B cell (primary cell): Measurements from ENCODE around the gene RBMX. TPM values are rescaled to one million over a fixed set of nuclear protein-coding genes. Genes with fewer than 3 reads are reported as not detected.

ENCODE experiments used
- ATAC-seq: fragments of 200-7000 bp; cut with Tn5 transposase; one replicate; pipeline ENCODE4 v1.10.0; 2021; ENCODE audit warnings: low read depth, mild to moderate bottlenecking, moderate number of reproducible peaks, moderate library complexity
- CTCF ChIA-PET: fragments of 350-600 bp; sonication (Branson Sonifier 250); formaldehyde crosslinking; loops from one replicate; lab custom pipeline; 2021; ENCODE audit warnings: antibody characterized with exemption, inconsistent platforms; lab: Charles Lee
- POLR2A ChIA-PET: fragments of 350-600 bp; sonication (Branson Sonifier 250); formaldehyde crosslinking; loops from one replicate; lab custom pipeline; 2021; ENCODE audit warnings: antibody characterized with exemption; lab: Charles Lee
- DNase-seq: peaks from one replicate; pipeline ENCODE4 v3.0.0; 2013
- H2AFZ ChIP-seq: 2 replicates; pipeline ENCODE4 v1.6.1; 2012; ENCODE audit warnings: mild to moderate bottlenecking, low read depth, low read length; ENCODE audit not compliant: insufficient read depth, poor library complexity, severe bottlenecking
- H3K27ac ChIP-seq, 2 donors: 1 replicate in 1 of 2; 2 replicates in 1 of 2; pipeline ENCODE4 v1.5.1; 2012 to 2013; ENCODE audit warnings: low read length in 2 of 2, mild to moderate bottlenecking in 2 of 2, moderate library complexity in 1 of 2
- H3K27me3 ChIP-seq, 4 experiments: fragments of 200-600 bp in 1 of 4; sonication (generic) in 1 of 4; replicated peaks in 1 of 4; 1 replicate in 2 of 4; 2 replicates in 2 of 4; pipeline versions ENCODE4 v1.6.1 to v1.7.0; 2013 to 2016; ENCODE audit warnings: low read length in 3 of 4, mild to moderate bottlenecking in 2 of 4, mixed read lengths in 1 of 4, moderate library complexity in 1 of 4; ENCODE audit not compliant: insufficient read depth in 4 of 4, control insufficient read depth in 3 of 4; ENCODE audit errors: control extremely low read depth in 1 of 4
- H3K36me3 ChIP-seq, 2 experiments: replicated peaks in 1 of 2; 1 replicate in 1 of 2; 2 replicates in 1 of 2; pipeline versions ENCODE4 v1.6.1 to v1.7.1; 2013; ENCODE audit warnings: low read length in 1 of 2; ENCODE audit not compliant: insufficient read depth in 2 of 2, control insufficient read depth in 1 of 2; ENCODE audit errors: control extremely low read depth in 1 of 2, extremely low read depth in 1 of 2
- H3K4me1 ChIP-seq, 2 donors: fragments of 200-600 bp in 1 of 2; sonication (generic) in 1 of 2; 1 replicate in 1 of 2; 2 replicates in 1 of 2; pipeline versions ENCODE4 v1.5.1 to v1.6.1; 2013 to 2017; ENCODE audit warnings: low read length in 2 of 2; ENCODE audit not compliant: control insufficient read depth in 2 of 2, insufficient read depth in 2 of 2
- H3K4me2 ChIP-seq: replicated peaks from 2 replicates; pipeline ENCODE3; 2012; ENCODE audit warnings: mild to moderate bottlenecking, low read depth, low read length; ENCODE audit not compliant: poor library complexity, severe bottlenecking
- H3K4me3 ChIP-seq, 5 experiments: fragments of 200-600 bp in 1 of 5; sonication (generic) in 1 of 5; 1 replicate in 3 of 5; 2 replicates in 2 of 5; pipeline versions ENCODE4 v1.5.1 to v1.7.0; 2011 to 2016; ENCODE audit warnings: low read length in 4 of 5, mild to moderate bottlenecking in 4 of 5, low read depth in 2 of 5, control low read depth in 1 of 5, moderate library complexity in 1 of 5; ENCODE audit not compliant: insufficient read depth in 1 of 5; ENCODE audit errors: control extremely low read depth in 1 of 5, extremely low read depth in 1 of 5
- H3K79me2 ChIP-seq: fragments of 200-600 bp; sonication (generic); one replicate; pipeline ENCODE4 v1.6.0; 2016; ENCODE audit warnings: low read length; ENCODE audit not compliant: control insufficient read depth, insufficient read depth
- H3K9ac ChIP-seq: fragments of 200-600 bp; sonication (generic); 2 replicates; pipeline ENCODE4 v1.6.1; 2017; ENCODE audit warnings: mild to moderate bottlenecking, low read length, moderate library complexity
- H3K9me3 ChIP-seq, 3 donors: one replicate each; pipeline versions ENCODE4 v1.6.1 to v1.7.1; 2013; ENCODE audit warnings: low read length in 2 of 3; ENCODE audit not compliant: control insufficient read depth in 2 of 3, insufficient read depth in 1 of 3; ENCODE audit errors: control extremely low read depth in 1 of 3
- H4K20me1 ChIP-seq: 2 replicates; pipeline ENCODE4 v1.6.0; 2012; ENCODE audit warnings: mild to moderate bottlenecking, low read length; ENCODE audit not compliant: insufficient read depth, control insufficient read depth, poor library complexity, severe bottlenecking
- H3K27ac Mint-ChIP-seq: one replicate; pipeline ENCODE4 v1.8.0; 2021; ENCODE audit warnings: mixed read lengths
- H3K27me3 Mint-ChIP-seq: one replicate; pipeline ENCODE4 v1.8.0; 2021; ENCODE audit warnings: mixed read lengths
- H3K4me1 Mint-ChIP-seq: one replicate; pipeline ENCODE4 v1.8.0; 2021; ENCODE audit warnings: mixed read lengths
- H3K4me3 Mint-ChIP-seq: one replicate; pipeline ENCODE4 v1.8.0; 2021; ENCODE audit warnings: mixed read lengths
- H3K9me3 Mint-ChIP-seq: one replicate; pipeline ENCODE4 v1.8.0; 2022; ENCODE audit warnings: mixed read lengths; ENCODE audit not compliant: insufficient read depth
- CTCF ChIP-seq: fragments of 200-600 bp; IDR thresholded peaks from one replicate; pipeline ENCODE4 v1.8.0; 2022; ENCODE audit warnings: antibody characterized with exemption, mild to moderate bottlenecking
- EZH2 ChIP-seq: IDR thresholded peaks from 2 replicates; pipeline ENCODE4 v1.6.1; 2012; ENCODE audit warnings: borderline replicate concordance, low read depth, mild to moderate bottlenecking, moderate library complexity, low read length; ENCODE audit not compliant: insufficient read depth, poor library complexity, severe bottlenecking
- WGBS: methylation state at CpG from one replicate; pipeline ENCODE4 v1.1.5; 2013; ENCODE audit warnings: missing lambda C conversion rate; ENCODE audit not compliant: insufficient coverage; 5-methylcytosine and 5-hydroxymethylcytosine counted together
- intact Hi-C: fragments of 100-400 bp; cut with micrococcal nuclease; formaldehyde crosslinking; loops from one replicate; pipeline ENCODE4 v1.10.0; 2022
- polyA plus RNA-seq: library from polyadenylated mRNA; depleted of rRNA; stranded (reverse); fragments of >200 nt; gene quantifications from 2 replicates; pipeline ENCODE4 v1.2.3, GENCODE V29; 2012
- total RNA-seq, 2 donors: library from RNA; stranded (reverse); fragments of 120-200 nt in 1 of 2; gene quantifications; 1 replicate in 1 of 2; 2 replicates in 1 of 2; pipeline versions ENCODE4 v1.2.3 to v1.2.4, GENCODE V29; 2013 to 2022

The RBMX gene
- total and polyA plus RNA-seq, 2 donors (not counting 1 experiment from before 2014, with no cell fraction given) = 164 to 239 TPM

DNA sequence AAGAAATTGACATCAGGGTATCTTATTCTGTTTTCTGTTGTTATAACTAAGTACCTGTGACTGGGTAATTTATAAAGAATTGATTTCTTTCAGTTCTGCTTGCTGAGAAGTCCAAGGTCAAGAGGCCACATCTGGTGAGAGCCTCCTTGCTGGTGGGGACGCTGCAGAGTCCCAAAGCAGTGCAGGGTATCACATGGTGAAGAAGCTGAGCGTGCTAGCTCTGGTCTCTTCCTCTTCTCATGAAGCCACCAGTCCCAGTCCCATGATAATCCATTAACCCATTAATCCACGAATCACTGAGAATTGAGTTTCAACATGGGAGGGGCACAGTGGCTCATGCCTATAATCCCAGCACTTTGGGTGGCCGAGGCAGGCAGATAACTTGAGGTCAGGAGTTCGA lies 18.0 kb downstream of the RBMX start:
- ATAC-seq = no peak
- Mint-ChIP-seq H3K27me3 (no peaks in the 10 kb centered on the region), H3K9me3 (no peaks in the 10 kb centered on the region), H3K4me1 (peaks cover 17% of the 10 kb centered on the region), H3K27ac (no peak overlapping the region), H3K4me3 (no peak overlapping the region)
- POLR2A ChIA-PET = no interaction called here
- Histone ChIP-seq H4K20me1 (no peaks in the 10 kb centered on the region), H3K4me1 (no peaks in the 10 kb centered on the region), H3K79me2 (peaks cover 5% of the 10 kb centered on the region), H3K9me3 (no peaks in the 10 kb centered on the region), H3K36me3 (peaks cover 0 to 12% of the 10 kb centered on the region in 2 experiments), H3K27ac (no peak overlapping the region), H3K27me3 (no peaks in the 10 kb centered on the region), H3K4me2 (no peak overlapping the region), H3K9ac (no peak overlapping the region), H2AFZ (no peak overlapping the region), H3K4me3 (no peak overlapping the region)
- DNase-seq = no peak
- CTCF ChIA-PET = no interaction called here
- TF ChIP-seq EZH2 (no peak), CTCF (no peak)
- intact Hi-C loops = no loop called here
- WGBS = no CpG with 5 or more reads among the region's 5 CpGs

DNA sequence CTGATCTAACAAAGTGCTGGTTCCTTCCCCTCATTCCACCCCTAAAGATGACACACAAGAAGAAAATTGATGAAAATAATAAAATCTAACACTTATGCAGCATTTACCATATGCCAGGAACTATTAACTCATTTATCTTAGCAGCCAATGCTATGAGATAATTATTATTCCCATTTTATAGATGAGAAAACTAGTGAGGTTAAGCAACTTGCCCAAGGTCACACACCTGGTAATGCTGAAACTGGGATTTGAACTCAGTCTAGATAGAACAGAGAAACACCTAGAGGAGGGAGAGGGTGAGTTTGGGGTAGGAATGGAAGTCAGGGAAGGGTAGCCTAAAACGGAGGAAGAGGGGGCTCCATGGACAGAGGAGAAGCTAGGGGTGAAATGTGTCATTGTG lies 18.6 kb downstream of the RBMX start:
- ChIA-PET CTCF (no interaction called here), POLR2A (no interaction called here)
- Mint-ChIP-seq H3K9me3 (no peaks in the 10 kb centered on the region), H3K27ac (no peak overlapping the region), H3K27me3 (no peaks in the 10 kb centered on the region), H3K4me1 (peaks cover 12% of the 10 kb centered on the region), H3K4me3 (no peak overlapping the region)
- no peak for ATAC-seq
- no peak for DNase-seq
- no CpG with 5 or more reads among the region's 1 CpG for WGBS
- no peak overlapping the region for H2AFZ ChIP-seq
- no peaks in the 10 kb centered on the region for H3K4me1 ChIP-seq
- no peak overlapping the region for H3K4me2 ChIP-seq
- no peaks in the 10 kb centered on the region for H3K9me3 ChIP-seq
- no peak overlapping the region for H3K9ac ChIP-seq
- intact Hi-C loops = no loop called here
- H3K36me3 ChIP-seq = peaks cover 0 to 12% of the 10 kb centered on the region in 2 experiments
- H3K4me3 ChIP-seq = no peak overlapping the region
- no peak overlapping the region for H3K27ac ChIP-seq
- TF ChIP-seq EZH2 (no peak), CTCF (no peak)
- H3K27me3 ChIP-seq = no peaks in the 10 kb centered on the region
- H4K20me1 ChIP-seq = no peaks in the 10 kb centered on the region
- peaks cover 5% of the 10 kb centered on the region for H3K79me2 ChIP-seq
